Stimulated activated CD4-positive, alpha-beta T cell treated with anti-CD3 and anti-CD28 coated beads, Interleukin-4, amount 100 ng/mL, for 1 hour (primary cell): ENCODE measurements around the gene GOLGA8R.
"Not testable (repeated sequence)": the region's sequence is repeated elsewhere in the genome, so short reads cannot be mapped to it uniquely, and the experiment has no call there.

Source experiments
- DNase-seq: peaks from one replicate; pipeline ENCODE4 v3.0.0-alpha.2; 2020

Gene GOLGA8R

GRCh38 chr15:30414160-30414559 is at the start of gene GOLGA8R:
Gene GOLGA8R (minus strand): TSS chr15:30414260. CDS start chr15:30414162, 98 bp downstream.
- DNase-seq, result not testable (repeated sequence)

DNA sequence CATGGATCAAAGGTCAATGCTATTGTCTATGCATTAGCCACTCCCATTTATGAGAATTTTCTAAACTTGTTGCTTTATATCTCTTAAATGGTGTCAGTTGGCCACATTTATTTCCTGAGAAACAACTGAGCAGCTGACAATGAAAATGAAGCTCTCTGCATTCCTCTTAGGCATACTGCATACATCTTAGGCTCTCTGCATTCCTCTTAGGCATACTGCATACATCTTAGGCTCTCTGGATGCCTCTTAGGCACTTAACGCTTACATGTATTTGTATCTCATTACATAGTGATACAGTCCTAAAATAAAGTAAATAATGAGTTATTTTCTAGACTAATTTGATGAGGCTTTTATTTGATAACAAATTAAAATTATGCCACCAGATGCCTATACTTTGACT is 49.8 kb upstream of the GOLGA8R start:
- not testable (repeated sequence) for DNase-seq

DNA sequence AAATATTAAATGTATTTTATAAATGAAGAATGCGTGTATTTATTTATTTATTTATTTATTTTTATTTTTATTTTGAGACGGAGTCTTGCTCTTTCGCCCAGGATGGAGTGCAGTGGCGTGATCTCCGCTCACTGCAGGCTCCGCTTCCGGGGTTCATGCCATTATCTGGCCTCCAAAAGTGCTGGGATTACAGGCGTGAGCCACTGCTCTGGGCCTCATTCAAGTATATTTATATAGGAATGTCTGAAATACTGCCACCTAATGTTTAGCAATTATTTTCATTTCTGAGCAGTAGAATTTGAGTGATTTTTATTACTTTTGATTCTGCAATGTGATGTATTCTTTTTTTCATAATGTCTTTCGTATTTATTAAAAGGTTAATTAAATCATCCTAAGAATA is 48.1 kb upstream of the GOLGA8R start:
- not testable (repeated sequence) for DNase-seq

DNA sequence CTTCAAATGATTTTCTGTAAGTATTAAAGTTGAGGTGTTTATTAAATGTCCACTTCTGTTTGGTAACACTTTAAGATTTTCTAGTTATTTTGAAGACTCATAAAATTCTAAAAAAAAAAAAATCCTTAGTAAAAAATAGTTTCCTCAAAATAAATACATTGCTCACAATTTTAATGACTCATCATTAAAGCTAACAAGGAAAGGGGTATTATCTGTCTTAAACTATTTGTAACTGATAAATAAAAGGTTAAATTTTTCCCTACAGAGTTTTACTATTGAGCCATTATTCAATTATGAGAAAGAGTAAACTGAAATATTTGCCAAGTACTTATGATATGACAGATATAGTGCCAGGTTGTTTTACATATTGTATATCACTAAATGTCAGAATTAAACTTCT is 38.6 kb upstream of the GOLGA8R start:
- not testable (repeated sequence) for DNase-seq

- not testable (repeated sequence) for DNase-seq
These were observed 24.3 kb upstream of the GOLGA8R start for GRCh38 chr15:30438348-30438747.

GRCh38 chr15:30435878-30436277 is 21.8 kb upstream of the GOLGA8R start:
- not testable (repeated sequence) for DNase-seq

- DNase-seq, result not testable (repeated sequence)
These were observed 6.7 kb upstream of the GOLGA8R start for GRCh38 chr15:30420723-30421122.

DNA sequence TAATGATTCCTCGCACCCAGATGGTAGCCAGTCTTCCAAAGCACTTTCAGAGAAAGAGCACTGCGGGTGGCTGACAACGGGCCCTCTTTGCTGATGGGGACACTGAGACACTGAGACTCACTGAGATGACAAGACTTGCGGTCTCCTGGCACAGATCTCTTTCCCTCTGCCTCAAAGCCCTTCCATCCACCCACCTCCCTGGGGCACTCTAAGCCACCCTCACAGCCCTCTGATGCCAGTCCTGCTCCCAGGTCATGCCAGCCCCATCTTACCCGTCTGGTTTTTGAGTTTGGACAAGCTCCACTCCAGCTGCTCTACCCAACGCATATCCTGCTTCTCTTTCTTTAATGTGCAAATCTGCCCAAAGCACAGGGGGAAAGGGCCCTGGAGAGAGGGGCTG is 6.4 kb downstream of the GOLGA8R start:
- not testable (repeated sequence) for DNase-seq

GRCh38 chr15:30398988-30399387 is 15.1 kb downstream of the GOLGA8R start:
- peak; percentile 58 for DNase-seq

GRCh38 chr15:30393664-30393991 is 20.4 kb downstream of the GOLGA8R start:
- DNase-seq, result not testable (repeated sequence)

GRCh38 chr15:30392766-30393663 is 21.0 kb downstream of the GOLGA8R start, which contains the start of gene CHRFAM7A:
Gene CHRFAM7A (minus strand): TSS chr15:30393540. CDS start chr15:30383351, 10,189 bp downstream.
- not testable (repeated sequence) for DNase-seq

- not testable (repeated sequence) for DNase-seq
These were observed 27.7 kb downstream of the GOLGA8R start for GRCh38 chr15:30386318-30386887.

DNA sequence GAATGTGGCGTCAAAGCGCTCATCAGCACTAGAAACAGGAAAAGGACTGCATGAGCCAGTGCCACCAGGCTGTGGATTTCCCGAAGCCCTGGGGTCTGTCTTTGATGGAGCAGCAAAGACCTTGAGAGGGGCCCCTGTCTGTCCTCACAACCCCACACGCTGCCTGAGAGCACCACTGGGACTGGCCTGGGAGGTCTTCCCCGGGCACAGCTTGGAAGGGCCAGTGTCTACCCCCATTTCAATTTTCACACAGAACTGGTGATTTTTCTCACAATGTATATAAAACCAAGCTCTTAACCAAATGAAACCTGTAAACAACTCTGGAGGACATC is 37.0 kb downstream of the GOLGA8R start:
- DNase-seq, result not testable (repeated sequence)

DNA sequence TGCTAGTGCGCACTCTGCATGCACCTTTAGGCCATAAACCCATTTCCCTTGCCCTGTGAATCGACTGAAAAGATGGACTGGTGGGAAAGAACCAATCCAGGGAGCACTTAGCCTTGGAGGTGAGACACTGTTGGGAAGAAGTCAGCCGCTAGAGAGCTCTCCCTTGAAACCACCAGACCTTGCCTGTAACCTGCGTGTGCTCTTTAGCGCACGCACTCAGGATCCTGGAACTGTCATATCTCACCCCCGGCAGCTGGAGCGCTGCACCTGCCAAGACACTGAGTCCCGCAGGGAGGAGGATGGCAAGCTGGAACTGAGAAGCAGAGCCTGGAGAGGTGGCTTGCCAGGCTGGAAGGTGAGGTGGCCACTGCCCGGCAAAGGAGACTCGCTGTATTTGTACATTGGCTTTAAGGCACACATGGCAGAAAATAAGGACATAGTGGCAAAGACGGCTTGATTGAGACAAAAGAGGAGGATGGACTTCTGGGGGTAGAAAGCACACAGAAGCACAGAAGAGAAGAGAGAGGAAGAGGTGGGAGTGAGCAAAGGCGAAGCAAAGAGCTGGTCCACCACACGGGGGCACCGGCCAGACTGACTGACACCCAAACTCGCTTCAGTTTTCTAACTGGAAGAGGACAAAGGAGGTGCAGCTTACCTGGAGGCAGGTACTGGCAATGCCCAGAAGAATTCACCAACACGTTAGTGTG is 37.5 kb downstream of the GOLGA8R start:
- DNase-seq, result not testable (repeated sequence)

DNA sequence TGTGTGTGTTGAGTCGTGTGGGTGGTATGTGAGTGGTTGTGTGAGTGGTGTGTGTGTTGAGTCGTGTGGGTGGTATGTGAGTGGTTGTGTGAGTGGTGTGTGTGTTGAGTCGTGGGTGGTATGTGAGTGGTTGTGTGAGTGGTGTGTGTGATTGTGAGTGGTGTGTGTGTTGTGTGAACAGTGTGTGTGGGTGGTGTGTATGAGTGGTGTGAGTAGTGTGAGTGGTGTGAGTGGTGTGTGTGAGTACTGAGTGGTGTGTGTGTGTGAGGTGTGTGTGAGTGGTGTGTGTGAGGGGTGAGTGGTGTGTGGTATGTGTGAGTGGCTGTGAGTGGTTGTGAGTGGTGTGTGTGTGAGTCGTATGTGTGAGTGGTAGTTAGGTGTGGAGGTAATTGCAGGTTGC is 38.2 kb downstream of the GOLGA8R start:
- DNase-seq, result not testable (repeated sequence)

DNA sequence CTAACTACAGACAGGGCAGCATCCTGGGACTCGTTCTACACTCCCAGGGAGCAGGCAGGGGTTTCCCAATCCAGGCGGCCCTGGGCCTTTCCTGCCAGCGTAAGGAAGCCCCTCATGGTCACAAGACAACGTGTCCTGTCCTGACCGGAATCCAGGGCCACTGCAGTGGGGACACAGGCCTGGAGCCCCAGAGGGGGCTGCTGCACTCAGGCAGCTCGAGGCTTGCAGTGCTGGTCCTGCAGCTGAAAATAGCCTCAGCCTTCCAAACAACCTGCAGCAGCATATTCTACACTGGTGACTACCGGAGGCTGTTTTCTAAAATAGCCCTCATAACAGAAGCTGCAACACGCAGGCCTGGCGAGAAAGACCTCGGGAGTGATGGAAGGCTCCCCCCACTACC is 39.2 kb downstream of the GOLGA8R start:
- not testable (repeated sequence) for DNase-seq

- not testable (repeated sequence) for DNase-seq
These were observed 45.8 kb downstream of the GOLGA8R start for GRCh38 chr15:30368271-30368670.

GRCh38 chr15:30367246-30367645 is 46.8 kb downstream of the GOLGA8R start:
- DNase-seq, result not testable (repeated sequence)

DNA sequence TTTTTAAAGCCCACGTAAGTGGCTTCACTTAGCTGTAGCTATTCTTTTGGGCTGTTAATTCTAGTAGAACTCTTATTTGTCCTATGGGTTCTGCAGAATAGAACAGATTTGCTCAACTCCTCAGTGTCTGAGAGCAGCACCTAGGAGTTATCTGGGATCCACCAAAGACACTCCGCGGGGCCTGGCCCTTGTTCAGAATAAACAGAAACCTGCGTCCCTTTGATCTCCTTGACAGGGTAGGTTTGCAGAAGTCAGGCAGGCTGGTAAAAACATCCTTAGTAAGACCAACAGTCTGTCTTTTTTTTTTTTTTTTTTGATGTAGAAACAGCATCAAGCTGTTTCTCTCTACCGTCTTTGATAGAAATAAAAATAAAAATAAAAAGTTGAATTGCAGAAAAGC is 52.7 kb downstream of the GOLGA8R start:
- not testable (repeated sequence) for DNase-seq

DNA sequence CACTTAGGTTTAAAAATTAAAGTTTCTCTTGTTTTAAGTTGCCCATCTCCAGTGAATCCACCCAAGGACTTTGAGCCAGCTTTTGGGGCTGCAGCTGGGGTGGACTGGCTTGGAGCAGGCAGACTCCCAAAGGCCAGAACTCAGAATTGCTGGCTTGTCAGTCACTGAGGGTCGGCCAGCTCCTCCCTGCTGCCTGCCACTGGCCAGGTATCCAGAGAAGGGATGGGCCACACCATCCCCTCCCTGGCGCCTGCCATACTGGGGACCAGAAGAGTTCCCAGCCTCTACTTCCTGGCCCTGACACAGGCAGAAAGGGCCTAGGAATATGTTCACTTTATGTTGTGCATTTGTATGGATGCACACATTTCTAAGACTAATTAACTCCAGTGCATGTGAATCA is 53.1 kb downstream of the GOLGA8R start:
- not testable (repeated sequence) for DNase-seq

DNA sequence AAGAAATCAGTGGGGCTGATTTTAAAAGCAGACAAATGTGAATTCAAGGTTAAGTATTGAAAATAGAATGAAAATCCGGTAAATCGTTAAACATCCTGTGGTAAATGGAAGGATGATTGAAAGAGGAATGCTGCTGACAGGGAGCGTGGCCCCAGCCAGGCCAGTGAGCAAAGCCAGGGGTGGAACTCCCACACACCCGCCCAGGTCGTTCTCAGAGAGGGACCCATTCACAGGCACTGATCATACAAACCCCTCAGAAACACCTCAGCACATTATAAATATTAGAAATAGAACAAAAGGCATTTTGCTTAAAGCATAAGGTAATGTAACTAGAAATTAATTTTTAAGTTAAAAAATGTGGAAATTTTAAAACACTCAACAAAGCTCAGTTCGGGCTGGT is 59.0 kb downstream of the GOLGA8R start:
- DNase-seq, result not testable (repeated sequence)
